H1 (cell line): Measurements from ENCODE around the gene ZNF92. TPM values are rescaled to one million over a fixed set of nuclear protein-coding genes. Genes with fewer than 3 reads are reported as not detected.

Experiments used
- CEBPB ChIP-seq: IDR thresholded peaks from 2 replicates; pipeline ENCODE4 v1.6.1; 2012; ENCODE audit warnings: low read depth, low read length
- CHD7 ChIP-seq: fragments of 300-600 bp; sonication (generic); IDR thresholded peaks from 2 replicates; pipeline ENCODE4 v1.7.1; 2012; ENCODE audit warnings: low read length, moderate library complexity, mild to moderate bottlenecking, inconsistent platforms; ENCODE audit not compliant: insufficient replicate concordance
- EP300 ChIP-seq, 2 experiments: IDR thresholded peaks; 1 replicate in 1 of 2; 2 replicates in 1 of 2; pipeline ENCODE4 v1.6.1; 2011 to 2012; ENCODE audit warnings: low read depth in 2 of 2, low read length in 2 of 2, mild to moderate bottlenecking in 2 of 2, borderline replicate concordance in 1 of 2, inconsistent platforms in 1 of 2, moderate library complexity in 1 of 2
- RAD21 ChIP-seq, 2 experiments: IDR thresholded peaks in 1 of 2; conservative IDR thresholded peaks in 1 of 2; 2 replicates each; pipeline ENCODE4 v1.6.1; 2011; ENCODE audit warnings: low read depth in 2 of 2, low read length in 2 of 2, improper control_type of control experiment in 1 of 2, inconsistent platforms in 1 of 2, mild to moderate bottlenecking in 1 of 2, moderate library complexity in 1 of 2
- YY1 ChIP-seq: IDR thresholded peaks from 2 replicates; pipeline ENCODE4 v1.6.1; 2011; ENCODE audit warnings: low read depth, mild to moderate bottlenecking, low read length
- polyA plus RNA-seq, 7 experiments: library from polyadenylated mRNA; depleted of rRNA in 3 of 7; stranded (reverse) in 5 of 7; unstranded in 2 of 7; fragments of >200 nt in 5 of 7; fragments of 200-250 nt in 2 of 7; gene quantifications; 1 replicate in 5 of 7; 2 replicates in 1 of 7; 4 replicates in 1 of 7; pipeline versions ENCODE4 v1.2.1 to v1.2.3, GENCODE V29; 2011 to 2013; ENCODE audit warnings: missing spikeins in 2 of 7, mixed read lengths in 2 of 7
- total RNA-seq: library from RNA; stranded (reverse); fragmentation: NEBNext Ultra II Directional; extraction: Animal tissue kit (Norgen Biotek cat#: 25700); gene quantifications from 2 replicates; pipeline ENCODE4 v1.2.1, GENCODE V29; 2021

Gene ZNF92
- total and polyA plus RNA-seq, 2 of the 8 experiments (the other 6 are each of a cell fraction or from before 2014, with no cell fraction given), result 2.8 to 39.8 TPM

- TF ChIP-seq RAD21 (IDR thresholded peaks at IDR 0.05 in 1 of 2, conservative IDR thresholded peaks at IDR 0.05 in 1 of 2; ENCODE audit: low read depth in 2 of 2, low read length in 2 of 2) (no peak), YY1 (no peak), CEBPB (no peak), EP300 (IDR thresholded peaks at IDR 0.05; ENCODE audit: borderline replicate concordance in 1 of 2, low read depth in 2 of 2, low read length in 2 of 2) (no peak), CHD7 (no peak)
Observed at GRCh38 chr7:65342723-65343629, 30.7 kb upstream of the ZNF92 start (continued).
